GM21381 (cell line): ENCODE measurements around the gene GMDS.
"Not testable (repeated sequence)": the region's sequence is repeated elsewhere in the genome, so short reads cannot be mapped to it uniquely, and the experiment has no call there.

Source experiments
- ATAC-seq: cut with Tn5 transposase; IDR thresholded peaks from one replicate; pipeline ENCODE4 v1.9.1; 2021; ENCODE audit warnings: mild to moderate bottlenecking, moderate library complexity; ENCODE audit not compliant: unreplicated experiment

The GMDS gene

DNA sequence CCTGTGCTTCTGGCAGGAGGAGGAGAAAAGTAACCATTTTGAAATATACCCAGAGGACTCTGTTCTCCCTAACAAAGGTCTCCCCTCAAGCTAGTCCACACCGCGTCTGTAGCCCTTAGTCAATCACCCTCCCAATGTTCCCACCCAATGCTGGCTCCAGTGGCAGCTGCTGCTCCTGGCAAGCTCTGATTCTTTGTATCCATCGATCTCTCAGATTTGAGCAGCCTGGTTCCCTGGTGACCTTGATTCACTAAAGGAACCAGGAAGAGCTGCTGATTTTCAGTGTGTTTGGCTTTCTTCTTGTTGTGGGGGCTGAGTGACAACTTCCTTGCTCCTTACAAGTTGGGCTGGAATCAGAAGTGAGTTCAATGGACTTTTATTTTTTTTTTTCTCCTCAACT is 567.2 kb downstream of the GMDS start:
- ATAC-seq: no peak

DNA sequence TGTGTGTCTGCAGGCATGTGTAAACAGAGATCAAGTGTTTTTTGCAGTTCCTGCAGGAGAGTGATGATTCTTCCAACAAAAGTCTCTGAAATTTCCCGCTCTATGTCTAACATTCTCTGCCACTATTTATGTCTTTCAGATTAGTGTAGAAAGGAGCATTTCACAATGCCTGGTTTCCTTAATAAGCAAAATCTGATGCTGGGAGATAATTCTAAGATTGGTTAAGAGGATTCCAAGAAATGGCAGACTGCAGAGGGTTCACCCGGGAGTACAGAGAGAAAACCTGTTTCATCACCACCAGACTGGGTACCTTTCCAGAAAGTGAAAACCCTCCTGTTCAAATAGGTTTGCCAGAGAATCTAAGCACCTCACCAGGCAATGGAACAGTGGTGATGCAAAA is 573.0 kb downstream of the GMDS start:
- ATAC-seq: no peak

DNA sequence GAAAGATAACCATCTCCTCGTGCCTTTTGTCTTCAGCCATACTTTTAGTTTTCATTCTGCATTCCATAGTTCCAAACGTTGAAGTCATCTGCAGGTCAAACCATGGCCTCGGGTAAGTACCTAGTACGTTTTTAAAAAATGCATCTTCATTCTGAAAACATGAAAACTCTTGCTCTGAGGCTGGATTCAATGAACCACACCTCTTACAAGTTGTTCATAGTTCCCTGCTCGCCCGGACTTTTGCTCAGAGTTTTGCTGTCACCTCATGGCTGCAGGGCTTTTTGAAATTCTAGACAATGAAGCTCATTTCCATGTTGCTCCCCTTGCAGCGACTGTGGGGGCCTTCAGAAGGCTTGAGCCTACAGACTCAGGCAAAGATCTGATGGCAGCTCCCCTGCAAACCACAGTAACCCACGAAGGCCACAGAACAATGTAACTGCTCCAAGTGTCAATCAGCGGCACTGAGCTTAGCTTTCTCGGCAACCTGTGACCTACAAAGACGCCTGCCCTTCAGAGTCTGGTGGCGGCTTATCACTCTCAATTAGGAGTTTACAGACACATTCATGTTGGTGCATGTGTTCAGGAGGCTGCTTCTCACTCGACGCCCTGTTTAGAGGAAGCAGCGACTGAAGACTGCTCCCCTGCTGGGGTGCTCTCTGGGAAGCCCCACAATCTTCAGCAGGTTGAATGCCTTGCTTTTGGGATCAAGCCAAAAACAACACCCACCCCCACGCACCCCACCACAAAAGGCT is 574.5 kb downstream of the GMDS start:
- no peak for ATAC-seq

- no peak for ATAC-seq
Measured at GRCh38 chr6:1669996-1670395, 575.4 kb downstream of the GMDS start.

- not testable (repeated sequence) for ATAC-seq
Measured at GRCh38 chr6:1668456-1668855, 576.9 kb downstream of the GMDS start.

- ATAC-seq: no peak
Measured at GRCh38 chr6:1667805-1668175, 577.6 kb downstream of the GMDS start.

DNA sequence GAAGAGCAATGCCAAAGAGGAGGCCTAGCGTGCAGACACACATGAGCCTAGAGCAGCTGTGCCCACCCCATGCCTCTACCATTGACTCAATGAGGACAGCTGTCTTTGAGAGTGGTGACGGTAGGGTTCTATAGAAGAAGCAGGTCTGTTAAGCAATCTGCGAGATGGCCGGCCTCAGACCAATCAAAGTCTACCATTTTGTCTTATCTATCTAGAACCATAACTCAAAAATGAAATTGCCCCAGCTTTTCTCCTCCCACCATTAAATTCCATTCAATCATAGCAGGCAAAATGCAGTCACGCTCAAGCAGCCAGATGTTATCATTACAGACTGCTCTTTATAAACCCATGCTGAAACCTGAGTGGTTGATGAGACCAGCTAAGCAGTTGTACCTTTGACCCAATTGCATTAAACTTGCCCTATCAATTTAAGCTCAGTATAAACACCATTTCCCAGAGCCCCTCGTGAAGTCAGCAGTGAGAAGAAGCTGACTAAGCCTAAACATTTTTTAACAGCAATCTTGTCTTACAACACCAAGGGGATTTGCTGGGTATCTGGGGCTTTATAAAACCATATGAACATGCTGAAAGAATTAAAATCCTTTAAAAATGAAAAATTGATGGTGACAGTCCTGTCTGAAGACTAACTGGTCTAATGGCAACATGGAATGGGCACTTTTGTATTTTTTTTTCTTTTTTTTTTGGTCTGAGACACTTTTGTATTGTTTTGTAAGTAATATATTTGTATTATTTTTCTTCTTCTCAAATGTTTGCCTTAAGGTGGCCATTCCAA is 578.2 kb downstream of the GMDS start:
- ATAC-seq: no peak

DNA sequence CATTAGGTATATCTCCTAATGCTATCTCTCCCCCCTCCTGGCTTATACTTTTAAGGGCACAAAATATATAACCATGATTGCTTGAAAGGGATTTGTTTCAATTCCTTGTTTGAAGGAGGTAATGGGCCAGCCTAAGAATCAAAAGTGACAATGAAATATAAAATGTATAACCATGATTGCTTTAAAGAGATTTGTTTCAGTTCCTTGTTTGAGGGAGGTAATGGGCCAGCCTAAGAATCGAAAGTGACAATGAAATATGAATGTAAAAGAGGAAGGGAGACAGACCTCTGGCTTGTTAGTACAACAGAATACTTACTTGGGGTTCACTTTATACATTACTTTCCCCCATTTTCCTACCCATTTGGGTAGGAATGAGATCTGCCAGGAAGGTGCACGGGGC is 580.2 kb downstream of the GMDS start:
- peak; percentile 98 for ATAC-seq

DNA sequence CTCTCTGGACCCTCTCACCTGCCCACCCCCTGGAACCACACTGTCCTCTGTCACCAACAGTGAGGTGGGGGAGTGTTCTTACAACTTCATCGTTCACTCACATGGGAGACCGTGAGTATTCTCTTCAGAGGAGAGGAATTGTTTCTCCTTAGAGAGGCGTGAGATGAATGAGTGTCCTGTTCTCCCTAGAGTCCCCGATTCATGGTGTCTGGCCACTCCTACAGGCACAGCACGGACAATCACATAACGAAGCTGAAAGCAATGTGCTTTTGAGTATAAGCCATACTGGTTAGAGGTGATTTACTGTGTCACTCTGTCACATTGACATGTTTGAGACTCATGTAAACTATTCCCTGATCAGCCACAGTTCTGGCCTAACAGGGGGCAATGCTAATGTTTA is 581.1 kb downstream of the GMDS start:
- ATAC-seq: no peak

- ATAC-seq: no peak
Measured at GRCh38 chr6:1663511-1663910, 581.9 kb downstream of the GMDS start.

DNA sequence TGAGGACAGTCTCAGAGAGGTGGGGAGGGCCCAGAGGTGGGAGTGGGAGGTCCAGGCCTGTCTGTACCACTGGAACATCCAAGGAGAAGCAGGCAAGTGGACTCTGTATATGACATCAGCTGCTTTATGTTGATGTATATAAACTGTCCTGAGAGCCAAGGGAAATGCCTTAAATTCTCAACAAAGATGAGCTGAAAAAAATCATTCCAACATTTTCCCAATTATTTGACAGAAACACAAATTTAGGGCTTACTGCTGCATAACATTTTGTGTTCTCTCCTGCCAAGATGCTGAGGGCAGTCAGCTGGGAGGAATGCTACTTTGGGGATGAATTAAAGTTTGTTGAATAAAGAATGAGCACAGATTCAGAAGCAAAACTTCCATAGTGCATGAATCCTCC is 582.9 kb downstream of the GMDS start:
- ATAC-seq: no peak

DNA sequence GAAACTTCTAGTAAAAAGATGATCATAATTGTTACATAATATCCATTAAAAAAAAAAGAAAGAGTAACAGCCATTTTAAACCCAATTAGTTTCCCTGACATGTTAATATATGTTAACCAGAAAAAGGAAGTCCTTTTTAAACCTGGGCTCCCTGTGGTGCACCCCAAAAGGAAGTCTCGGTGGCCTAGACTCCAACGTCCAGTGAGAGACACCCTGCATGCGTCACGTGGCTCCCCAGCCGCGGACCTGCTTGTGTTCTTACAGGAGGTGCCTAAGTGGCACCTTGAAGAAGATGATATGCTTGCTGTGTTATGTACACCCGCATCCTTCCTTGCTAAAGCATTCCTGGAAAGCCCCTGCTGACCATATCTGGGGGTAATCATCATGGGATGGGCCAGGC is 585.6 kb downstream of the GMDS start:
- ATAC-seq: no peak

DNA sequence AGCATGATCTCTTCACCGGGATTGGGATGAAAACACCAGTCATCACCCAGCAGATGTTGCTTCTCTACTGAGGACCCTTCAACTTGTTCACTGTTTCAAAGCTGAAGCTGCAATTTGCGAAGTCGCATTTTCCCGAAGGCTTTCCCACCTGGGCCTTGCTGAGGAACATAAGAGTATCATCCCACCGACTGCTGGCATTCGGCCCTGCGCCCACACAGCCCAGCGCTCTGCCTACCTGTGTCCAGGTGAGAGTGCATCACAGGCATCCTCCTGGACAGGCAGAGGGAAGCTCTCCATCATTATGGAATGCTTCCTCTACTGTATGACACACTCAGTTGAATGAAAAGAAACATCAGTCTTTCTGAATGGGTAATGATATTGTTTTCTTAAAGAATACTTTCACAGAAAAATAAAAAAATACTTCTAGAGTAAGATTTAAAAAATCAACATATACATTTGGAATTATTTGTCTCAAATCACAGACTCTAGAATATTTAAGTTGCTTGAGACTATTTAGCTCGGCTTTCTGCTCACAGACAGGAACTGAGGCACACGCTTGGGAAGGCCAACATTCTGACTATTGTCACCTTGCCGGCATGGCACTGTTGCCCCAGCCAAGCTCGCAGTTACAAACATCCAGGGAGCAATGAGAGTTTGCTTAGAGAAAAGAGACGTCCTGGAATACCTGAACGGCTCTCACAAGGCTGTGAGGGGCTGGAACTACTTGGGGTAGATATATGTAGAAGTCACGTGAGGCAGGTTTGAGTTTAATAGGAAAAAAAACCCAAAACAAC is 587.0 kb downstream of the GMDS start:
- ATAC-seq: no peak

GRCh38 chr6:1657771-1658165 is 587.6 kb downstream of the GMDS start:
- no peak for ATAC-seq

GRCh38 chr6:1657116-1657770 is 588.2 kb downstream of the GMDS start:
- no peak for ATAC-seq

- no peak for ATAC-seq
Measured at GRCh38 chr6:1654054-1654453, 591.4 kb downstream of the GMDS start.

- ATAC-seq: no peak
Measured at GRCh38 chr6:1652842-1653241, 592.6 kb downstream of the GMDS start.

- no peak for ATAC-seq
Measured at GRCh38 chr6:1651362-1651761, 594.0 kb downstream of the GMDS start.

GRCh38 chr6:1645466-1646185 is 599.8 kb downstream of the GMDS start:
- no peak for ATAC-seq

DNA sequence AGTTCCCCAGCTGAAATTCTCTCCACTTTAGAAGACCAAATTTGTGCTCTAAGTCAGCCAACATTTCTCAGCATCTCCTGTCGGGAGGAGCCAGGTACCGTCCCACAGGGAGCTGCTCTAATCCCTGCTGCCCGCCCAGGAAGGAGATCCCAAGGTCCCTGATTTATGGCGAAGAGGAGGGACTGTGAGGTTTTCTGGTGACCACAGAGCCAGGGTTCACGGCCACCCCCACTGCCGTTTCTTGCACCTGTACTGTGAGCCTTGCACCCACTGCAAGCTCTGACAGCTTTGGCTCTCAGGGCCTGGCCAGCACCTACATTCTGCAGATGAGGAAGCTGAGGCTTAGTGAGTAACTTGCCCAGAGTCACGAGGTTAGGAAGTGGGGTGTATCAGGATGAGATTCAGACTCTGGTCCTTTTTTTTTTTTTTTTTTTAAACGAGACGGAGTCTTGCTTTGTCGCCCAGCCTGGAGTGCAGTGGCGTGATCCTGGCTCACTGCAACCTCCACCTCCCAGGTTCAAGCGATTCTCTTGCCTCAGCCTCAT is 600.8 kb downstream of the GMDS start:
- no peak for ATAC-seq
